ENCODE results near the gene BIVM. TPM values are rescaled to one million over a fixed set of nuclear protein-coding genes. Genes with fewer than 3 reads are reported as not detected.
"Not testable (repeated sequence)": the region's sequence is repeated elsewhere in the genome, so short reads cannot be mapped to it uniquely, and the experiment has no call there.

The BIVM gene
- polyA plus RNA-seq, 3 donors = 38.6 to 78.8 (median 63.7) TPM

DNA sequence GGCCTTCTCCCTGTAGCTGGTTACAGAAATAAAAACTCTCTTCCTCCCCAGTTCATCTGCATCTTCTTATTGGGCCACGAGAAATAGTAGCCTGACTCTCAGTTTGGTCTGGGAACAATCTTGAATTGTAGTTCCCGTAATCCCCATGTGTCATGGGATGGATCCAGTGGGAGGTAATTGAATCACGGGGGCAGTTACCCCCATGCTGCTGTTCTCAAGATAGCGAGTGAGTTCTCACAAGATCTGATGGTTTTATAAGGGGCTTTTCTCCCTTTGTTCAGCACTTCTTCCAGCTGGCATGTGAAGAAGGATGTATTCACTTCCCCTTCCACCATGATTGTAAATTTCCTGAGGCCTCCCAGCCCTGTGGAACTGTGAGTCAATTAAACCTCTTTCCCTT, 18.3 kb upstream of the BIVM start:
- DNase-seq = not testable (repeated sequence)

DNA sequence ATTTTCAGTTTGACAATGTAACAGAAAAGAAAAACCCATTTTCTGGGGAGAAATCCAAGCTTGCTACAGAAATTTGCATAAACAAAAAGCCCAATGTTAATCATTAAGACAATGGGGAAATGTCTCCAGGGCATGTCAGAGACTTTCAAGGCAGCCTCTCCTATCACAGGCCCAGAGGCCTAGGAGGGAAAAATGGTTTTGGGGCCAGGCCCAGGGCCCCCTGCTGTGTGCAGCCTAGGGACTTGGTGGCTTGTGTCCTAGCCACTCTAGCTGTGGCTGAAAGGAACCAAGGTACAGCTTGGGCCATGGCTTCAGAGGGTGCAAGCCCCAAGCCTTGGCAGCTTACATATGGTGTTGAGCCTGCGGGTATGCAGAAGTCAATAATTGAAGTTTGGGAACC, 17.3 kb upstream of the BIVM start:
- DNase-seq = no peak

GRCh38 chr13:102784483-102784882, 14.4 kb upstream of the BIVM start:
- DNase-seq = no peak

DNA sequence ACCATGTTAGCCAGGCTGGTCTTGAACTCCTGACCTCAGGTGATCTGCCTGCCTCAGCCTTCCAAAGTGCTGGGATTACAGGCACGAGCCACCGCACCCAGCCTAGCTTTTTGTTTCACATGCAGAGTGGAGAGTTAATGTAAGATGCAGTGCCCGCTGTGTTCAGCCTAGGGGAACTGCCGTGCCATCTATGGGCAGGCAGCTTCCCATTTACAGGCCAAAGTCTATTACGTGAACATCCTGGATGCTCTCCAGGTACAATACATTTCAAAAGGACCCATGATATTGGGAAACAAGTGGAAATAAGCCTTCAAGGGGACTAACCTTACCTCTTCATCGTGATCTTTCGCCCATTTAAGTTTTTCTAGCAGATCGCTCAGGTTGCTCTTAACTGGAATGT, 10.2 kb upstream of the BIVM start:
- no peak for DNase-seq

GRCh38 chr13:102792396-102792795, 6.5 kb upstream of the BIVM start:
- no peak for DNase-seq

DNA sequence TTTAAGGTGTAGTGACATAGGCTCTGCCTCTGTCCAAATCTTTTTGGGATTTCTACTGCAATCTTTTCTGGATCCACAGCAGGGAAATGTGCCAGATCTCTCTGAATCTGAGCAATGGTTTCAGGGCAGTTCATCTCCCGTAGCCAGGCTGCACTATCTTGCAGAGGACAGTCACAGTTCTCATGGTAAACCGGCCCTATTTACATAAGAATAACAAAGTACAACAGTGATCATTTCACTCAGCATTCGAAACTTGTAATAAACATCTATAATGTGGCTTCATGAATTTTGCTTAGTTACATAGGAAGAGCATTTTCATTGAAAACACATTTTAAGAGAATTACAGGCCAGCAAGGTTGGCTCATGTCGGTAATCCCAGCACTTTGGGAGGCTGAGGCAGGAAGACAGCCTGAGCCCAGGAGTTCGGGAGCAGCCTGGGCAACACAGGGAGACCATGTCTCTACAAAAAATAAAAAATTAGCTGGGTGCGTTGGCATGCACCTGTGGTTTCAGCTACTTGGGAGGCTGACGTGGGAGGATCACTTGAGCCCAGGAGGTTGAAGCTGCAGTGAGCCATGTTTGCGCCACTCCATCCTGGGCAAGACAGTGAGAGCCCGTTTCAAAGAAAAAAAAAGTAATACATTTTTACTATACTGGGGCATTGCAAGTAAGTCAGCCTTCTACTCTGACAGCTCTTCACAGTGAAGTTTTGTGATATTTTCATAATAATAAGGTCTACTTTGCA, 5.1 kb upstream of the BIVM start:
- no peak for DNase-seq

DNA sequence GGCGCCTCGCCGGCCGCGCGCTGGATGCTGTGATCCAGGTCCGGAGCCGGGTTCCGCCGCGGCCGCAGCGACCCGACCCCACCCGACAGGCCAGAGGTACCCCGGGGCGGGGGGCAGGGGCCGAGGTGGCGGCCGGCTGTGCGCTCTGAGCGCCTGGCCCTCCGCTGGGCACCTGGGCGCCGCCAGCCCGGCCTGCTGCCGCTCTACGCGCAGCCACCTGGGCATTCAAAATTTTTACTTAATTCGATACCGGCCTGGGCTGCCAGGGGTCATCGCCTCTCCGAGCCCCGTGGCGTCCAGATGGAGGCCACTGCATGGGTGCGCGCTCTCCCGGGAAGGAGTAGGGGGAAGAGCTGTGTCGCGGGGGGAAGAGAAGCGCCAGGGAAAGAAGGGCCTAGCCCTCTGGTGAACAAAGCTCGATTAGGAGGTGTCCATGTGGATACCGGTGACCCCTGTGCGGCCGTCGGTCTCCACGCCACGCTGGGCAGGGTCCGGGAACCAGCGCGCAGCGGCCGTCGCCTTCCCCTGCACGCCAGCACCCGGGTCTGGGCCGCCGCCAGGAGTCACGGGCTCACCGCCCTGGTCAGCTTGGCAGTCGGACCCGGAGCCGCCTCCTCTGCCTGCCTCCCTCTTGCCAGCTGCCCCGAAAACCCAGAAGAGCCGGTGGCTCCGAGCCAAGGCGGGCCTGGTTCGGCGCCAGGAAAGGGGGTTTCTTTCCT, 666 bp downstream of the BIVM start:
- DNase-seq = peak; percentile 22

GRCh38 chr13:102800145-102801041, 1.5 kb downstream of the BIVM start:
- DNase-seq = peak; percentile 82

DNA sequence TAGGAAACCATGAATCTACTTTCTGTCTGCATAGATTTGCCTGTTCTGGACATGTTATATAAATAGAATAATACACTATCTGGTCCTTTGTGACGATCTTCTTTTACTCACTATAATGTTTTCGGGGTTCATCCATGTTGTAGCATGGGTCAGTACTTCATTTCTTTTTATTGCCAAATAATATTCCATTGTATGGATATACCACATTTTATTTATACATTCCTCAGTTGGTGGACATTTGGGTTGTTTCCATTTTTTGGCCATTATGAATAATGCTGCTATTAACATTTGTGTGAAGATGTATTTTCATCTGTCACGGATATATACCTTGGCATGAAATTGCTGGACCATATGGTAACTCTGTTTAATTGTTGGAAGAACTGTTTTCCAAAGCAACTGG, 6.8 kb downstream of the BIVM start:
- no peak for DNase-seq

DNA sequence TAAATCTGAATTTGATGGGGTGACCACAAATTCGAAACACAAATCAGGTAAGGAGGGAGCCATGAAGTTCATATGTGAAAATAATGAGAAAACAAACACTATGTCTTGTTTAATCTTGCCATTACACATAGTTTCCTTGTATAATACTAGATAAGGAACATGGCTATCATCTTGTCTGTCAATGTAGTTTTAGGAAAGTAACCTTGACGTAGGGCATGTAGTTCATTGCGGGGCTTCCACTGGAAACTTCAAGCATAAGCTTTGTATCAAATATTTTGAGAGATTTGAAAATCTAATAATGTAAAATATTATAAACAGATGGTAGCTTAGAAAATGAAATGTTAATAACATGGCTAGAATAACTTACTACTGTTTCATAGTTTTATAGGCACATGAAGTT, 8.8 kb downstream of the BIVM start:
- no peak for DNase-seq

DNA sequence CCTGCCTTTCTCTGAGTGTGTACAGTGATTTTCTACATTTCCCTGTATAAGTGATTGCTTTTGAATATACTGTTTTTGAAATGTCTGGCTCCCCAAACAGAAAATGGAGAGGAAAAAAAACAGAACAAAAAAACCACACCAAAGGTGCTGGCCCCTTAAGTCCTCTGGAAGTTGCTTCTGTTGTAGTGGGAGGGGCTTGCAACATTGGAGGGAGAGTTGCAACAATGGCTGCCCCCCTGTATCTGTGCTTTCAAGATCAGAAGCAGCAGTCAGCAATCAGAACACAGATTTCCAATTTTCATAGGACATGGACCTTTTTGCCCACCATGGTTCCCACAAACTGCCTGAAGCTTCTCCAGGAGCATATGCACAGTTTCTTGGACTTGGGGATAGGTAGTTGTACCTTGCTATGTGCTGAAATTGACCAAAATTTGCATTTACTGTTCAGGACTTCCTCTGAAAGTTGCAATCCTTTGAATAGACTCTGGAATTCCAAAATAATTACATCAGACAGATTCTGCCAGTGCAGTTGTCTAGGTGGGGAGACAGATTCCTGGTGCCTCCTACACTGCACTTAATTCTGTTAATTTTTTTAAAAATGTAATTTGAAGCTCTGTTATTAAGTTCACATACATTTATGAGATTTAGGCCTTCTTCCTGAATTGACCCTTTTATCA, 13.8 kb downstream of the BIVM start:
- DNase-seq = no peak

- DNase-seq = no peak
Observed at GRCh38 chr13:102814025-102814607, 15.2 kb downstream of the BIVM start.

DNA sequence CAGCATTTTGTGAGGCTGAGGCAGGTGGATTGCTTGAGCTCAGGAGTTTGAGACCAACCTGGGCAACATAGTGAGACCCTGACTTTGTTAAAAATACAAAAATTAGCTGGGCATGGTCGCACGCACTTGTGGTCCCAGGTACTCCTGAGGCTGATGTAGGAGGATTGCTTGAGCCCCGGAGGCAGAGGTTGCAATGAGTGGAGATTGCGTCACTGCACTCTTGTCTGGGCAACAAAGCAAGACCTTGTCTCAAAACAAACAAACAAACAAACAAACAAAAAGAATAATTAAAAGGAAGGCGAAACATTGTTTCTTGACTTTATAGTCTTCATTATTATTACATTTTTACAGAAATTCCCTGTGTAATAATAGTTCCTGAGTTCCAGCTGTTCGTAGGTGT, 15.9 kb downstream of the BIVM start:
- DNase-seq = no peak

DNA sequence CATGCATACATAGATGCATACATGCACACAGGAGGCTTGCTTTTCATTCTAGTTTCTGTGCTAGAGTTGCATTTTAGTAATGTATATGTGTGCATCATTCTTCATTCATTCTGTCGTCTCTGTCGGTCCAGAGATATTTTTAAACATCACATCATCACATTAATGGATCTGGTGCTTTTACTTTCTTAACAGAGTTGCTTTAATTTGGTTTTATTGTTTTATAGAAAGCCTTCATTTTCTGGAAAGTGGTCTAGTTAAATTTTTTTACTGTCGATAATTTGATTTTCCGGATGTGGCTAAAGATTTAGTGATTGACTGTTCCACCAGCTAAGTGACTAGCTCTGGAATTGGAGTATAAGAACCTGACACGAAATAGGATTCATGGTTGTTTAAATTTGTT, 16.9 kb downstream of the BIVM start:
- no peak for DNase-seq

- no peak for DNase-seq
Observed at GRCh38 chr13:102816708-102817107, 17.8 kb downstream of the BIVM start.

DNA sequence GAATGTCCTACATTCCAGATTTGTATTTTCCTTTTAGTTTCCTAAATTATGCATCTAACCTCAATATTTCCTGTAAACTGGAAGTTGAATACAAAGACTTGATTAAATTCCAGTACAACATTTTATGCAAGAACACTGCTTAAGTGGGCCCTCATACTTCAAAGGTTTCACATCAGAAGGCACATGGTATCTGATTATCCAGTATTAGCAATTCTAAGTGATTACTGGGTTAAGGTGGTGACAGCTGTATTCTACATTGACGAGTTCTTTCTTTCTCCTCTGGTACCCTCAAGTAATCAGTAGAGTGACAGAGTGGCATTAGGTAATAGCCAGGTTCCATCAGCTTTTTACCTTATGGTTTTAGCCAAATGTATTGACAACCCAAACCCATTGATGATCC, 18.3 kb downstream of the BIVM start:
- DNase-seq = no peak

- peak; percentile 35 for DNase-seq
Observed at GRCh38 chr13:102817907-102818306, 19.0 kb downstream of the BIVM start.

DNA sequence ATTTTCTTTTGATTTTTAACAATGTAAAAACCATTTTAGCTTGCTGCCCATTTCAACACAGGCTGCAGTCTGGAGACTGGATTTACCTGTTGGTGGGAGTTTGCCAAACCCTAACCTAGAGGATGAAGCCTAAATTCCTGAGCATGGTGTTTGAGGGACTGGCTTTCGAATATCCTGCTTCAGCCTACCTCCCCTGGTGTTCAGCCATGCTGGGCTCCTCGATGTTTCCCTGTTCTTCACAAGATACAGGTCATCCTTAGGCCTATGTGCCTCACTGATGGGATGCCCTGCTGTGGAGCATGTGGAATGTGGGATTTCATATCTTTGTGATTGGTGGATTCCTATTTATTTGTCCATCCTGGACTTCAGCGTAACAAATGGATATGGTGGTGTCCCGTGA, 26.5 kb downstream of the BIVM start:
- DNase-seq = no peak

- no peak for DNase-seq
Observed at GRCh38 chr13:102825921-102826706, 27.2 kb downstream of the BIVM start.

GRCh38 chr13:102830646-102831045, 31.7 kb downstream of the BIVM start:
- no peak for DNase-seq

GRCh38 chr13:102836471-102836870, 37.6 kb downstream of the BIVM start:
- no peak for DNase-seq
